H1 (cell line): ENCODE results near the gene ARID1B. TPM values are rescaled to one million over a fixed set of nuclear protein-coding genes. Genes with fewer than 3 reads are reported as not detected.

ENCODE experiments used
- CTCF ChIA-PET: fragments of 300-600 bp; sonication (Branson Sonifier 250); formaldehyde crosslinking; loops from one replicate; lab custom pipeline; 2021; ENCODE audit not compliant: partially characterized antibody; lab: Charles Lee
- POLR2A ChIA-PET: fragments of 300-600 bp; sonication (Branson Sonifier 250); formaldehyde crosslinking; loops from one replicate; lab custom pipeline; 2021; ENCODE audit warnings: inconsistent platforms; ENCODE audit not compliant: partially characterized antibody; lab: Charles Lee
- DNase-seq, 2 experiments: peaks; one replicate each; pipeline versions ENCODE4 v3.0.0 to v3.0.0-alpha.2; 2010 to 2022; ENCODE audit warnings: low spot score in 2 of 2, low read depth in 1 of 2, mixed read lengths in 1 of 2
- FAIRE-seq: peaks from 2 replicates; lab custom pipeline; 2011; peaks lifted over from hg19 to GRCh38; lab: Jason Lieb, UNC
- H2AFZ ChIP-seq: 2 replicates; pipeline ENCODE4 v1.8.1; 2012; ENCODE audit warnings: low read length, inconsistent platforms
- H2AK5ac ChIP-seq: 2 replicates; pipeline ENCODE4 v1.6.1; 2013; ENCODE audit warnings: low read depth, low read length
- H2BK120ac ChIP-seq: replicated peaks from 2 replicates; pipeline ENCODE3; 2013; ENCODE audit warnings: low read depth, low read length, inconsistent platforms
- H2BK12ac ChIP-seq: 2 replicates; pipeline ENCODE4 v1.6.1; 2013; ENCODE audit warnings: low read depth, low read length
- H2BK15ac ChIP-seq: 2 replicates; pipeline ENCODE4 v1.6.1; 2013; ENCODE audit warnings: low read length
- H2BK20ac ChIP-seq: 2 replicates; pipeline ENCODE4 v1.6.1; 2013; ENCODE audit warnings: low read length
- H2BK5ac ChIP-seq: 2 replicates; pipeline ENCODE4 v1.6.1; 2013; ENCODE audit warnings: low read depth, low read length
- H3K14ac ChIP-seq: 2 replicates; pipeline ENCODE4 v1.6.1; 2013; ENCODE audit warnings: inconsistent platforms; ENCODE audit not compliant: insufficient read length
- H3K18ac ChIP-seq: 2 replicates; pipeline ENCODE4 v1.6.1; 2013; ENCODE audit warnings: low read length; ENCODE audit errors: extremely low read depth
- H3K23ac ChIP-seq: 2 replicates; pipeline ENCODE4 v1.6.1; 2013; ENCODE audit warnings: inconsistent platforms; ENCODE audit not compliant: insufficient read length
- H3K23me2 ChIP-seq: 2 replicates; pipeline ENCODE4 v1.6.1; 2013; ENCODE audit warnings: low read depth, low read length
- H3K27ac ChIP-seq: 2 replicates; pipeline ENCODE4 v1.6.1; 2011; ENCODE audit warnings: low read depth, low read length, inconsistent platforms
- H3K27me3 ChIP-seq, 4 experiments: replicated peaks in 1 of 4; 1 replicate in 1 of 4; 2 replicates in 3 of 4; pipeline versions ENCODE4 v1.6.1 to v1.8.1; 2011 to 2013; ENCODE audit warnings: low read length in 3 of 4, mild to moderate bottlenecking in 3 of 4, inconsistent platforms in 2 of 4, mixed read lengths in 2 of 4, moderate library complexity in 1 of 4; ENCODE audit not compliant: control insufficient read depth in 3 of 4, insufficient read depth in 3 of 4; ENCODE audit errors: extremely low read depth in 1 of 4
- H3K36me3 ChIP-seq, 4 experiments: 2 replicates each; pipeline versions ENCODE4 v1.6.1 to v1.8.1; 2011 to 2013; ENCODE audit warnings: mild to moderate bottlenecking in 4 of 4, low read length in 3 of 4, moderate library complexity in 2 of 4, control low read depth in 1 of 4, inconsistent platforms in 1 of 4; ENCODE audit not compliant: insufficient read depth in 4 of 4, control insufficient read depth in 2 of 4
- H3K4ac ChIP-seq: replicated peaks from 2 replicates; pipeline ENCODE3; 2013; ENCODE audit warnings: low read length, low read depth, mixed read lengths, inconsistent platforms; ENCODE audit not compliant: insufficient read length
- H3K4me1 ChIP-seq, 4 experiments: replicated peaks in 1 of 4; 1 replicate in 1 of 4; 2 replicates in 3 of 4; pipeline versions ENCODE4 v1.6.1 to v1.8.1; 2011 to 2013; ENCODE audit warnings: low read length in 3 of 4, inconsistent platforms in 2 of 4, mixed read lengths in 1 of 4; ENCODE audit not compliant: insufficient read depth in 4 of 4, control insufficient read depth in 3 of 4
- H3K4me2 ChIP-seq, 2 experiments: 2 replicates each; pipeline versions ENCODE4 v1.6.1 to v1.8.1; 2011 to 2013; ENCODE audit warnings: low read depth in 2 of 2, low read length in 2 of 2, control low read depth in 1 of 2, inconsistent platforms in 1 of 2, mild to moderate bottlenecking in 1 of 2; ENCODE audit not compliant: insufficient read depth in 1 of 2
- H3K4me3 ChIP-seq, 4 experiments: fragments of 200-600, 300-600 bp in 1 of 4; sonication (generic), shearing (Covaris generic), sonication (Bioruptor Twin) in 1 of 4; 2 replicates each; pipeline versions ENCODE4 v1.5.1 to v1.8.1; 2011 to 2016; ENCODE audit warnings: low read length in 4 of 4, low read depth in 3 of 4, control low read depth in 2 of 4, inconsistent platforms in 2 of 4, mild to moderate bottlenecking in 2 of 4, mixed read lengths in 1 of 4, moderate library complexity in 1 of 4; ENCODE audit not compliant: insufficient read depth in 2 of 4; ENCODE audit errors: extremely low read depth in 1 of 4
- H3K56ac ChIP-seq: replicated peaks from 2 replicates; pipeline ENCODE3; 2013; ENCODE audit warnings: low read depth, mild to moderate bottlenecking, mixed read lengths, low read length, inconsistent platforms; ENCODE audit not compliant: insufficient read length
- H3K79me1 ChIP-seq: 2 replicates; pipeline ENCODE4 v1.6.1; 2013; ENCODE audit warnings: low read depth, low read length, control low read depth
- H3K79me2 ChIP-seq, 2 experiments: 2 replicates each; pipeline versions ENCODE4 v1.6.1 to v1.8.1; 2012 to 2013; ENCODE audit warnings: low read length in 2 of 2, mild to moderate bottlenecking in 2 of 2, inconsistent platforms in 1 of 2; ENCODE audit not compliant: insufficient read depth in 2 of 2, control insufficient read depth in 1 of 2
- H3K9ac ChIP-seq, 4 experiments: replicated peaks in 1 of 4; 1 replicate in 1 of 4; 2 replicates in 3 of 4; pipeline versions ENCODE4 v1.6.1 to v1.8.1; 2011 to 2013; ENCODE audit warnings: low read depth in 3 of 4, low read length in 3 of 4, control low read depth in 2 of 4, mild to moderate bottlenecking in 2 of 4, moderate library complexity in 2 of 4, inconsistent platforms in 1 of 4; ENCODE audit errors: extremely low read depth in 1 of 4
- H3K9me3 ChIP-seq, 2 experiments: 2 replicates each; pipeline versions ENCODE4 v1.6.1 to v1.8.1; 2012 to 2013; ENCODE audit warnings: mild to moderate bottlenecking in 2 of 2, moderate library complexity in 2 of 2, control low read depth in 1 of 2, inconsistent platforms in 1 of 2, low read depth in 1 of 2, low read length in 1 of 2, mixed read lengths in 1 of 2; ENCODE audit not compliant: insufficient read depth in 2 of 2
- H4K20me1 ChIP-seq, 2 experiments: replicated peaks in 1 of 2; 2 replicates each; pipeline versions ENCODE3 to v1.8.1; 2011 to 2013; ENCODE audit warnings: inconsistent platforms in 2 of 2, low read length in 2 of 2, mild to moderate bottlenecking in 1 of 2; ENCODE audit not compliant: insufficient read depth in 2 of 2, control insufficient read depth in 1 of 2
- H4K5ac ChIP-seq: 2 replicates; pipeline ENCODE4 v1.6.1; 2013; ENCODE audit warnings: low read length, low read depth, mixed read lengths, inconsistent platforms; ENCODE audit not compliant: insufficient read length
- H4K8ac ChIP-seq: 2 replicates; pipeline ENCODE4 v1.8.0; 2013; ENCODE audit warnings: mild to moderate bottlenecking, moderate library complexity, low read length, inconsistent platforms; ENCODE audit not compliant: insufficient read depth; ENCODE audit errors: extremely low read depth
- H4K91ac ChIP-seq: replicated peaks from 2 replicates; pipeline ENCODE3; 2013; ENCODE audit warnings: low read length, mixed read lengths, inconsistent platforms; ENCODE audit not compliant: insufficient read length
- ATF3 ChIP-seq: IDR thresholded peaks from 2 replicates; pipeline ENCODE4 v1.6.1; 2011; ENCODE audit warnings: low read depth, mild to moderate bottlenecking, low read length; ENCODE audit not compliant: insufficient read depth
- CHD2 ChIP-seq: IDR thresholded peaks from 2 replicates; pipeline ENCODE4 v1.6.1; 2012; ENCODE audit warnings: low read length, improper control_type of control experiment
- EP300 ChIP-seq, 2 experiments: IDR thresholded peaks; 1 replicate in 1 of 2; 2 replicates in 1 of 2; pipeline ENCODE4 v1.6.1; 2011 to 2012; ENCODE audit warnings: low read depth in 2 of 2, low read length in 2 of 2, mild to moderate bottlenecking in 2 of 2, borderline replicate concordance in 1 of 2, inconsistent platforms in 1 of 2, moderate library complexity in 1 of 2
- FOSL1 ChIP-seq: IDR thresholded peaks from 2 replicates; pipeline ENCODE4 v1.6.1; 2011; ENCODE audit warnings: mild to moderate bottlenecking, low read depth, low read length, moderate library complexity; ENCODE audit not compliant: insufficient read depth
- GTF2F1 ChIP-seq: IDR thresholded peaks from 2 replicates; pipeline ENCODE4 v1.6.1; 2012; ENCODE audit warnings: low read depth, low read length, improper control_type of control experiment, borderline replicate concordance
- RNF2 ChIP-seq: fragments of 200-900, 300-1000 bp; sonication (generic); IDR thresholded peaks from 2 replicates; pipeline ENCODE4 v1.7.1; 2016; ENCODE audit warnings: borderline replicate concordance, low read depth, mild to moderate bottlenecking, antibody characterized with exemption, low read length; ENCODE audit not compliant: poor library complexity, severe bottlenecking; ENCODE audit errors: missing control alignments
- RXRA ChIP-seq: IDR thresholded peaks from 2 replicates; pipeline ENCODE4 v1.6.1; 2011; ENCODE audit warnings: low read depth, mild to moderate bottlenecking, low read length, moderate library complexity; ENCODE audit not compliant: insufficient read depth
- SRF ChIP-seq: IDR thresholded peaks from 2 replicates; pipeline ENCODE4 v1.6.1; 2011; ENCODE audit warnings: mild to moderate bottlenecking, low read depth, low read length, moderate library complexity
- TAF1 ChIP-seq: IDR thresholded peaks from 2 replicates; pipeline ENCODE4 v1.6.1; 2011; ENCODE audit warnings: mild to moderate bottlenecking, low read depth, low read length
- WGBS, 2 experiments: shearing (Covaris generic) in 1 of 2; methylation state at CpG; one replicate each; pipeline versions ENCODE4 v1.1.6 to v1.1.7; 2013 to 2015; ENCODE audit warnings: low lambda C conversion rate in 2 of 2, mixed read lengths in 2 of 2, inconsistent platforms in 1 of 2, low coverage in 1 of 2, missing lambda C conversion rate in 1 of 2; ENCODE audit not compliant: insufficient replicate concordance in 2 of 2, insufficient coverage in 1 of 2, insufficient read length in 1 of 2; ENCODE audit errors: extremely low coverage in 1 of 2, missing lambda C conversion rate in 1 of 2; 5-methylcytosine and 5-hydroxymethylcytosine counted together
- polyA plus RNA-seq, 7 experiments: library from polyadenylated mRNA; depleted of rRNA in 3 of 7; stranded (reverse) in 5 of 7; unstranded in 2 of 7; fragments of >200 nt in 5 of 7; fragments of 200-250 nt in 2 of 7; gene quantifications; 1 replicate in 5 of 7; 2 replicates in 1 of 7; 4 replicates in 1 of 7; pipeline versions ENCODE4 v1.2.1 to v1.2.3, GENCODE V29; 2011 to 2013; ENCODE audit warnings: missing spikeins in 2 of 7, mixed read lengths in 2 of 7
- total RNA-seq: library from RNA; stranded (reverse); fragmentation: NEBNext Ultra II Directional; extraction: Animal tissue kit (Norgen Biotek cat#: 25700); gene quantifications from 2 replicates; pipeline ENCODE4 v1.2.1, GENCODE V29; 2021
- TF ChIP-seq, protein P1 (sequence below): IDR thresholded peaks from 2 replicates; pipeline ENCODE4 v1.6.1; 2012; ENCODE audit warnings: low read length, inconsistent platforms

Gene ARID1B
- total and polyA plus RNA-seq, 2 of the 8 experiments (the other 6 are each of a cell fraction or from before 2014, with no cell fraction given): 24.3 to 70.3 TPM

DNA sequence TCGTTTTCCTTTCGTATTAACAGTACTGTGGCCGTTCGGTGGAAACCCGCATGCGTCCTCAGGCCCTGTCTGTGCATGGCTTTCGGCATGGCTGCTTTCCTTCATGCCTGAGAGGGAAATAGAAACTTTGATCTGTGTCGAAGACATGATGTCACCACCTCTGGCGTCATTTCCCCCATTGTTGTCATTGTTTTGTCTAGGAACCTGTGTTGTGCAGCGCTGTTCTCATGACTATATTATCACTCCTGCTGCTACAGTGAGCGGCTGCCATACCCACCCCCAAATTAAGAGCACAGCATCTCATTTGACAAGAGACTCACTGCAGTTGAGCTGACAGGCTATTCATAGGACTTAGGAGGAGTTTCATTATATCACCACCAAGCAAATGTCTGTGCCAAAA is 373.9 kb downstream of the ARID1B start:
- Histone ChIP-seq H2BK5ac (no peak overlapping the region), H3K4ac (no peak overlapping the region), H4K20me1 (peaks cover 0 to 4% of the 10 kb centered on the region in 2 experiments), H4K8ac (no peak overlapping the region), H4K5ac (no peak overlapping the region), H4K91ac (no peak overlapping the region), H3K27me3 (no peaks in the 10 kb centered on the region), H2AFZ (no peak overlapping the region), H2BK12ac (no peak overlapping the region), H3K79me1 (no peaks in the 10 kb centered on the region), H3K56ac (no peak overlapping the region), H2BK120ac (no peak overlapping the region), H3K4me2 (no peak overlapping the region), H2BK15ac (no peak overlapping the region), H3K23me2 (peaks cover 2% of the 10 kb centered on the region), H3K79me2 (no peaks in the 10 kb centered on the region), H3K23ac (no peak overlapping the region), H2BK20ac (no peak overlapping the region), H3K9ac (no peak overlapping the region), H3K9me3 (no peaks in the 10 kb centered on the region), H3K4me1 (peaks cover 4 to 12% (median 9%) of the 10 kb centered on the region in 4 experiments; a peak in 6 of 7 replicates), H2AK5ac (no peak overlapping the region), H3K27ac (no peak overlapping the region), H3K36me3 (peaks cover 0 to 18% (median 9%) of the 10 kb centered on the region in 4 experiments; a peak in 5 of 8 replicates), H3K4me3 (no peak overlapping the region), H3K18ac (no peak overlapping the region), H3K14ac (no peak overlapping the region)
- POLR2A ChIA-PET: no interaction called here
- FAIRE-seq (no peak), DNase-seq (no peak)
- WGBS, 2 experiments: 86% methylated on average over 11 of the region's 11 CpGs; no CpG with 5 or more reads in 1 of the 2 experiments
- CTCF ChIA-PET: interaction anchor here (1.7 to 10.7 kb wide), 3 partner anchors 10 to 33 kb away, joined by 3 to 88 read pairs (median 4); no protein-coding TSS in a partner anchor
- TF ChIP-seq RXRA (no peak), FOSL1 (no peak), CHD2 (no peak), TAF1 (no peak), RNF2 (no peak), SRF (no peak), GTF2F1 (no peak), EP300 (IDR thresholded peaks at IDR 0.05; ENCODE audit: borderline replicate concordance in 1 of 2, low read depth in 2 of 2, low read length in 2 of 2) (no peak), ATF3 (no peak)
- TF ChIP-seq, protein P1, sequence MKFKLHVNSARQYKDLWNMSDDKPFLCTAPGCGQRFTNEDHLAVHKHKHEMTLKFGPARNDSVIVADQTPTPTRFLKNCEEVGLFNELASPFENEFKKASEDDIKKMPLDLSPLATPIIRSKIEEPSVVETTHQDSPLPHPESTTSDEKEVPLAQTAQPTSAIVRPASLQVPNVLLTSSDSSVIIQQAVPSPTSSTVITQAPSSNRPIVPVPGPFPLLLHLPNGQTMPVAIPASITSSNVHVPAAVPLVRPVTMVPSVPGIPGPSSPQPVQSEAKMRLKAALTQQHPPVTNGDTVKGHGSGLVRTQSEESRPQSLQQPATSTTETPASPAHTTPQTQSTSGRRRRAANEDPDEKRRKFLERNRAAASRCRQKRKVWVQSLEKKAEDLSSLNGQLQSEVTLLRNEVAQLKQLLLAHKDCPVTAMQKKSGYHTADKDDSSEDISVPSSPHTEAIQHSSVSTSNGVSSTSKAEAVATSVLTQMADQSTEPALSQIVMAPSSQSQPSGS: no peak
